Prostate gland (tissue), 2 donors: ENCODE results near the gene DMWD. TPM values are rescaled to one million over a fixed set of nuclear protein-coding genes. Genes with fewer than 3 reads are reported as not detected.

Experiments
- DNase-seq: peaks from one replicate; pipeline ENCODE4 v3.0.0-alpha.2; 2019; ENCODE audit warnings: low spot score
- H3K27ac ChIP-seq, 2 donors: fragments of 200-600 bp; sonication (generic); 2 replicates each; pipeline ENCODE4 v1.5.1; 2017 to 2019
- H3K27me3 ChIP-seq: fragments of 200-600 bp; sonication (generic); replicated peaks from 2 replicates; pipeline ENCODE4 v1.5.1; 2019; ENCODE audit not compliant: insufficient read depth
- H3K36me3 ChIP-seq, 2 donors: fragments of 200-600 bp; sonication (generic); 1 replicate in 1 of 2; 2 replicates in 1 of 2; pipeline versions ENCODE4 v1.5.1 to v1.8.1; 2017 to 2019
- H3K4me1 ChIP-seq: fragments of 200-600 bp; sonication (generic); replicated peaks from 2 replicates; pipeline ENCODE4 v1.5.1; 2019
- H3K4me3 ChIP-seq, 2 donors: fragments of 200-600 bp; sonication (generic); 2 replicates each; pipeline ENCODE4 v1.5.1; 2017 to 2019
- H3K9me3 ChIP-seq: fragments of 200-600 bp; sonication (generic); 2 replicates; pipeline ENCODE4 v1.5.1; 2017
- POLR2A ChIP-seq: fragments of 450-650 bp; IDR thresholded peaks from one replicate; pipeline ENCODE4 v1.6.1; 2016; ENCODE audit warnings: antibody characterized with exemption, mild to moderate bottlenecking
- POLR2AphosphoS5 ChIP-seq: sonication (generic); formaldehyde crosslinking; IDR thresholded peaks from one replicate; pipeline ENCODE4 v1.6.1; 2017; ENCODE audit warnings: antibody characterized with exemption
- WGBS: methylation state at CpG from one replicate; pipeline ENCODE4 v1.1.5; 2018; 5-methylcytosine and 5-hydroxymethylcytosine counted together
- intact Hi-C: fragments of 100-400 bp; cut with DNase I; formaldehyde crosslinking; loops from one replicate; pipeline ENCODE4 v1.14.2; 2022
- total RNA-seq, 2 donors: library from RNA; depleted of rRNA; stranded (reverse); fragments of >200 nt; gene quantifications; one replicate each; pipeline ENCODE4 v1.1.0, GENCODE V29; 2016
- TF ChIP-seq, protein P1 (sequence below), 4 experiments: fragments of 200-600 bp in 2 of 4; fragments of 450-650 bp in 2 of 4; sonication (generic) in 2 of 4; IDR thresholded peaks; 1 replicate in 3 of 4; 2 replicates in 1 of 4; pipeline ENCODE4 v1.5.1; 2016 to 2019; ENCODE audit warnings: antibody characterized with exemption in 4 of 4, mild to moderate bottlenecking in 2 of 4, moderate library complexity in 2 of 4

The DMWD gene
- total RNA-seq, 2 donors from 2014 or later = 35.5 to 96.7 TPM

DNA sequence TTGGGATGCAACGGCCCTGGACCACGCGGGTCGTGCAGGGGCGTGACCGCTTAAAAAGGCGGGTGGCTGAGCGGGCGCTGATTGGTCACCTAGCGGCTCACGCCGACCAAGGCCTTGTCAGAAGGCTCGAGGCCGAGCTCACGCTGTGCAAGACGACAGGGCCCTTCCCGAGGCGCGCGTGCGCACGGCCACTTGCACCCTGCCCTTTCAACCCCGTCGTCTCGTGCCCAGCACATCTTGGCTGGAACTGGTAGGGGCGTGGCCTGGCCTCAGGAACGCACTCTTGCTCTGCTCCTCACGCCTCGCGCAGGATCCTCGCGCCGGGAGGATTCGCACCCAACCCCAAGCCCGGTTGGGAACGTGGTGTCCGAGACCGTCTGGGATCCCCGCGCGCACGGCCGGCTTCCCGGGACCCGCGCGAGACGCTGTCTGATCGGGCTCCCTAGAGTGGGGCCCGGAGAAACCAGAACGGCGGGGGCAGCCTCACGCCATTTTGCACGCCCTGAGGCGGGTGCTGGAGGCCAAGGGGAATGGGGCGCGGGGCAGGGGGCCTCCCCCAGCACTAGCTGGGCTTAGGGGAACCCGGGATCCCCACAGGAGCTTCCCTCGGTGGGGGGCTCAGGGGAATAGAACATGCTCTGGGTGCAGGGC lies 59.4 kb downstream of the DMWD start, which contains the start of gene MEIOSIN:
TSS of gene MEIOSIN (plus strand) at position 280 of the 651 bp plus-strand sequence. CDS start 1,938 bp downstream, outside the sequence.
- Histone ChIP-seq H3K4me3 (no peak within 1 kb of the TSS), H3K4me1 (peaks cover 3% of the 10 kb centered on the region), H3K9me3 (no peaks in the 10 kb centered on the region), H3K27ac (no peak within 1 kb of the TSS), H3K36me3 (no peaks in the 10 kb centered on the region), H3K27me3 (no peaks in the 10 kb centered on the region)
- TF ChIP-seq POLR2A = no peak
- TF ChIP-seq POLR2AphosphoS5 = no peak
- TF ChIP-seq, protein P1, sequence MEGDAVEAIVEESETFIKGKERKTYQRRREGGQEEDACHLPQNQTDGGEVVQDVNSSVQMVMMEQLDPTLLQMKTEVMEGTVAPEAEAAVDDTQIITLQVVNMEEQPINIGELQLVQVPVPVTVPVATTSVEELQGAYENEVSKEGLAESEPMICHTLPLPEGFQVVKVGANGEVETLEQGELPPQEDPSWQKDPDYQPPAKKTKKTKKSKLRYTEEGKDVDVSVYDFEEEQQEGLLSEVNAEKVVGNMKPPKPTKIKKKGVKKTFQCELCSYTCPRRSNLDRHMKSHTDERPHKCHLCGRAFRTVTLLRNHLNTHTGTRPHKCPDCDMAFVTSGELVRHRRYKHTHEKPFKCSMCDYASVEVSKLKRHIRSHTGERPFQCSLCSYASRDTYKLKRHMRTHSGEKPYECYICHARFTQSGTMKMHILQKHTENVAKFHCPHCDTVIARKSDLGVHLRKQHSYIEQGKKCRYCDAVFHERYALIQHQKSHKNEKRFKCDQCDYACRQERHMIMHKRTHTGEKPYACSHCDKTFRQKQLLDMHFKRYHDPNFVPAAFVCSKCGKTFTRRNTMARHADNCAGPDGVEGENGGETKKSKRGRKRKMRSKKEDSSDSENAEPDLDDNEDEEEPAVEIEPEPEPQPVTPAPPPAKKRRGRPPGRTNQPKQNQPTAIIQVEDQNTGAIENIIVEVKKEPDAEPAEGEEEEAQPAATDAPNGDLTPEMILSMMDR (IDR thresholded peaks at IDR 0.05) = no peak
- no peak for DNase-seq
- intact Hi-C loops = no loop called here
- 91% methylated on average over 59 of the region's 59 CpGs for WGBS

Other genes with a start within 250 kb of the DMWD start
- gene OPA3, start 208.0 kb downstream of the DMWD start, total RNA-seq = 10 to 100 TPM in 1 of 2 donors, 1 to 10 TPM in 1; 7.2 to 14.5 TPM
- 1 to 10 TPM in 1 of 2 donors, under 1 TPM in 1; 0.55 to 2.4 TPM for gene GPR4, start 190.6 kb downstream of the DMWD start, total RNA-seq
- 10 to 100 TPM; 47.3 to 55.6 TPM for gene EML2, start 153.4 kb downstream of the DMWD start, total RNA-seq
- gene GIPR, start 124.6 kb downstream of the DMWD start, total RNA-seq = 1 to 10 TPM; 2.6 to 4.9 TPM
- 100 to 1,000 TPM; 132 to 240 TPM for gene SNRPD2, start 100.9 kb downstream of the DMWD start, total RNA-seq
- 10 to 100 TPM in 1 of 2 donors, 1 to 10 TPM in 1; 5.2 to 18.4 TPM for gene QPCTL, start 100.2 kb downstream of the DMWD start, total RNA-seq
- 10 to 100 TPM; 21.8 to 26.7 TPM for gene FBXO46, start 61.9 kb downstream of the DMWD start, total RNA-seq
- gene MEIOSIN, start 59.4 kb downstream of the DMWD start, total RNA-seq = 1 to 10 TPM in 1 of 2 donors, not detected in 1; 1.8 TPM
- 10 to 100 TPM; 33.7 to 37.5 TPM for gene SIX5, start 23.6 kb downstream of the DMWD start, total RNA-seq
- gene DMPK, start 10.4 kb downstream of the DMWD start, total RNA-seq = 10 to 100 TPM; 52.8 to 88.2 TPM
- 1 to 10 TPM in 1 of 2 donors, under 1 TPM in 1; 0.50 to 5.2 TPM for gene RSPH6A, start 22.5 kb upstream of the DMWD start, total RNA-seq
- 100 to 1,000 TPM in 1 of 2 donors, 10 to 100 TPM in 1; 76.4 to 104 TPM for gene SYMPK, start 70.3 kb upstream of the DMWD start, total RNA-seq
- gene FOXA3, start 71.5 kb upstream of the DMWD start, total RNA-seq = 1 to 10 TPM in 1 of 2 donors, under 1 TPM in 1; 0.09 to 1.1 TPM
- gene IRF2BP1, start 93.3 kb upstream of the DMWD start, total RNA-seq = 10 to 100 TPM; 55.5 to 63.0 TPM
- 1 to 10 TPM; 8.7 to 9.1 TPM for gene MYPOP, start 109.8 kb upstream of the DMWD start, total RNA-seq
- gene NANOS2, start 121.9 kb upstream of the DMWD start, total RNA-seq = 1 to 10 TPM in 1 of 2 donors, not detected in 1; 4.1 TPM
- 1 to 10 TPM in 1 of 2 donors, under 1 TPM in 1; 0.87 to 3.1 TPM for gene NOVA2, start 181.0 kb upstream of the DMWD start, total RNA-seq
- 10 to 100 TPM; 22.9 to 23.7 TPM for gene CCDC61, start 202.6 kb upstream of the DMWD start, total RNA-seq
- gene PGLYRP1, start 230.2 kb upstream of the DMWD start, total RNA-seq = not detected
- gene IGFL4, start 248.2 kb upstream of the DMWD start, total RNA-seq = not detected